GM12864 (cell line): ENCODE results near the gene SMAP2.
"Not testable (repeated sequence)": the region's sequence is repeated elsewhere in the genome, so short reads cannot be mapped to it uniquely, and the experiment has no call there.

Source experiments
- DNase-seq: peaks from one replicate; pipeline ENCODE4 v3.0.0-alpha.2; 2011; ENCODE audit warnings: low read depth
- H3K4me3 ChIP-seq: 2 replicates; pipeline ENCODE4 v1.5.1; 2011; ENCODE audit warnings: mild to moderate bottlenecking, low read depth, low read length, control low read depth
- CTCF ChIP-seq: IDR thresholded peaks from 2 replicates; pipeline ENCODE4 v1.5.1; 2011; ENCODE audit warnings: low read depth, mild to moderate bottlenecking, moderate library complexity, low read length, control low read depth, inconsistent platforms; ENCODE audit errors: missing control alignments

Gene SMAP2

GRCh38 chr1:40373323-40374283, at the start of gene SMAP2:
SMAP2 (plus strand) TSS chr1:40373727; CDS start chr1:40374121, 394 bp downstream.
- TF ChIP-seq CTCF: no peak
- DNase-seq: peak; percentile 82
- H3K4me3 ChIP-seq: peak within 1 kb of the TSS; percentile 92

- H3K4me3 ChIP-seq, DNase-seq: not testable (repeated sequence)
Observed at GRCh38 chr1:40331403-40331802, 42.1 kb upstream of the SMAP2 start.

- no peak overlapping the region for H3K4me3 ChIP-seq
- no peak for DNase-seq
- no peak for TF ChIP-seq CTCF
Observed at GRCh38 chr1:40332695-40333094, 40.8 kb upstream of the SMAP2 start.

- TF ChIP-seq CTCF: no peak
- no peak for DNase-seq
- H3K4me3 ChIP-seq: no peak overlapping the region
Observed at GRCh38 chr1:40337443-40337842, 36.1 kb upstream of the SMAP2 start.

- peak; percentile 74 for DNase-seq
- peak; percentile 99 for TF ChIP-seq CTCF
- no peak overlapping the region for H3K4me3 ChIP-seq
Observed at GRCh38 chr1:40338745-40339419, 34.6 kb upstream of the SMAP2 start.

GRCh38 chr1:40339420-40340323, 33.9 kb upstream of the SMAP2 start:
- H3K4me3 ChIP-seq: no peak overlapping the region
- no peak for TF ChIP-seq CTCF
- no peak for DNase-seq
